DMS53 treated with DMSO at 0.1 percent for 48 hours (cell line): ENCODE results near the gene LAMC1.
A peak's percentile ranks its signal among the peaks of the same experiment; 100 is the strongest.
"Not testable (repeated sequence)": the region's sequence is repeated elsewhere in the genome, so short reads cannot be mapped to it uniquely, and the experiment has no call there.

Experiments used
- DNase-seq: peaks from one replicate; lab custom pipeline; 2025; ENCODE audit not compliant: unreplicated experiment; lab: John Stamatoyannopoulos, UW

LAMC1 gene

GRCh38 chr1:183143576-183144315 is 120.5 kb downstream of the LAMC1 start:
- DNase-seq = no peak

DNA sequence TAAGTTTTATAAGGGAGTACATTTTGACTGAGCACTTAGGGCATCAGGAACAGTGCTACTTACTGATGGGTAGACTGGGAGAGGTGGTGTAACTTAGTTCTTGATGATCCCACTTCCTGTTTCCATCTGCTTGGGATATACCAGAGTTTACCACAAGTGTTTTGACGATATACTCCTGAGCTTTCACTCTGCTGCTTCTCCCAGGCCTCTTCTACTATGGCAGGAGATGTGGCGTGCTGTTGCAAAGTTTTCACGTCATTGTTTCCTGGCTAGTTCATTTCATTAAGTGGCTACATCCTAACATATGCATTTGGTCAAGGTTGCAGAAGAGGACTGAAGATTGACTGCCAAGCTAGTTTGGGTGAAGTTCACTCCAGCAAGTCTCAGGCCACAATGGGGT is 121.5 kb downstream of the LAMC1 start:
- no peak for DNase-seq

DNA sequence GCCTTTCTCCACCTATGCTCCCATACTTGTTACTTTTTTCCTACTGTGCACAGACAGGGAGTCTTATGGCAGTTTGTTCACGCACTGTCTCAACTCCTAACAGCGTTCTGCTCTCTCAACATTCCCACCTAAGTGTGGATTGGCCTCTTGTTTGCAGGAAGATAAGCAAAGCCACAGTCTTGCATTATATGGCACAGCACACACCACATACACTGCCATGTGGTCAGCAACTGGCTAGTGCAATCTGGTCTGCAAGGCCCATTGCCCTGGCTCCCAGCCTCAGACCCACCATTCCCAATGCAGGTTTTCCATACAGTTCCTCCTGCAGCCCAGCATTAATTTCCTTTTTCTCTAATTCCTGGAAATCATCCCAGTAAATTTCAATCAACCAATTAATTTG is 124.5 kb downstream of the LAMC1 start:
- DNase-seq = no peak

DNA sequence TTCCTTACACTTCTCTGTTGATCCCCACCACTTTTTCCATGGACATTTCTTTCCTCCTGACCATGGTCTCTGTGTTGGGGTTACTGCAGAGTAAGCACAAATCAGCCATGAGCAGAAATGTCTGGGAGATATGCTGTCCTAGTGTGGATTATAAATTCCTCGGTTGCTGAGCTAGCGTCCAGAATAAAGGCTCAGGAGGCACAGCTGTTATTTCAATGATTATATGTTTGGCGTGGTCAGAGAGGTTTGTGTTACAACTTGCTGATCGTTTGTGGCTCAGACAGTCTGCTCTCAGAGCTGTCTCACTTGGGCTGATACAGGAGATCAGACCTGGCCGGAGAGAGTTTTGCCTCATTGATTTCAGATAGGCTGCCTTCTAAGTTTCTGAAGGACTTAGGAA is 125.4 kb downstream of the LAMC1 start:
- DNase-seq = no peak

DNA sequence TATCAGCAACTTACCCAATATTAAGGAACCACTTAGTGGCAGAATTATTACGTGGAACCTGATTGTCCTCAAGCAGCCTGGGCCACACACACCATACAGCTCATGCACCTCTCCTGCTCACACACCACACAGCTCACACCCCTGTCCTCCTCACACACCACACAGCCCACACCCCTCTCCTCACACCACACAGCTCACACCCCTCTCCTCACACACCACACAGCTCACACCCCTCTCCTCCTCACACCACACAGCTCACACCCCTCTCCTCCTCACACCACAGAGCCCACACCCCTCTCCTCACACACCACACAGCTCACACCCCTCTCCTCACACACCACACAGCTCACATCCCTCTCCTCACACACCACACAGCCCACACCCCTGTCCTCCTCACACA is 126.1 kb downstream of the LAMC1 start:
- DNase-seq = no peak

- not testable (repeated sequence) for DNase-seq
Observed at GRCh38 chr1:183150032-183150431, 126.8 kb downstream of the LAMC1 start.

- no peak for DNase-seq
Observed at GRCh38 chr1:183150445-183150844, 127.2 kb downstream of the LAMC1 start.

DNA sequence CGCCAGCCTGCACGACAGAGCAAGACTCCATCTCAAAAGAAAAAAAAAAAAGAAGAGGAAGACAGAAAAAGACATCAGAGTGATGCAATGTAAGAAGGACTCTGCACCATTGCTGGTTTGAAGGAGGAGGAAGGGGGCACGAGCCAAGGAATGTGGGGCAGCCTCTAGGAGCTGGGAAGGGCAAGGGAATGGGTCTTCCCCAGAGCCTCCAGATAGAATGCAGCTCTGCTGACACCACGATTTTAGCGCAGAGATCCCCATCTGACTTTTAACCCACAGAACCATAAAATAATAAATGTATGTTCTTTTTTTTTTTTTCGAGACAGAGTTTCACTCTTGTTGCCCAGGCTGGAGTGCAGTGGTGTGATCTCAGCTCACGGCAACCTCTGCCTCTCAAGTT is 129.0 kb downstream of the LAMC1 start:
- DNase-seq = no peak

DNA sequence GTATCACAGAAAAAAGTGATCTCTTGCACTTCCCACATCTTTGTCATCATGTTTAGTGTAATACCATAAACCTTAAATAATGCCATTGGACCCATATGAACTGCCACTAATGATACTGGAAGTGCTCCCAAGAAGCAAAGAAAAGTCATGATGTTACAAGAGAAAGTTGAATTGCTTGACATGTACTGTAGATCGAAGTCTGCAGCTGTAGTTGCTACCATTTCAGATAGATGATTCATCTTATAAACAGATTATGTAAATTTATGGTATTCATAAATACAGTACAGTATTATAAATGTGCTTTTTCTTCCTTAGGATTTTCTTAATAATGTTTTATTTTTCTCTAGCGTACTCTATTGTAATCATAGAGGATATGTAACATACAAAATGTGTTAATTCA is 132.7 kb downstream of the LAMC1 start:
- no peak for DNase-seq

GRCh38 chr1:183159960-183160359 is 136.7 kb downstream of the LAMC1 start:
- DNase-seq = peak; percentile 94

GRCh38 chr1:183161391-183161790 is 138.2 kb downstream of the LAMC1 start:
- DNase-seq = no peak

GRCh38 chr1:183163316-183163715 is 140.1 kb downstream of the LAMC1 start:
- DNase-seq = peak; percentile 27

DNA sequence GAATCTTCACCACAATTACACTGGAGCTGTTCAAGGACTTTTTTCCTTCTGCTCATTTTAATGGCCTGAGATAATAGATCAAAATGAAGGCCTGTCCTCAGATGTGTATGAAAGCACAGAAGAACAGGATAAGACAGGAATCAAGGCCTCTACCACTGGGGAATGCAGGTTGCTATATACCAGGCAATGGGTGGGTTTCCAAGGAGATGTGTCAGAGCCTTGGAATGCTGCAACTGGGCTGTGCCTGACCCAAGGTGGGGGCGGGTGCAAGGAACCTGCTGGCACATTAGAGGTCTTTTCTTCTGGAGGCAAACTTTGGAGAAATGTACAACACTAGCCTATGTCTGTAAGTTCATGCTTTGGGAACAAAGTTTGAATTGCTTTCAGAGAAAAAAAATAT is 141.1 kb downstream of the LAMC1 start:
- DNase-seq = no peak

GRCh38 chr1:183164963-183165362 is 141.7 kb downstream of the LAMC1 start:
- no peak for DNase-seq

DNA sequence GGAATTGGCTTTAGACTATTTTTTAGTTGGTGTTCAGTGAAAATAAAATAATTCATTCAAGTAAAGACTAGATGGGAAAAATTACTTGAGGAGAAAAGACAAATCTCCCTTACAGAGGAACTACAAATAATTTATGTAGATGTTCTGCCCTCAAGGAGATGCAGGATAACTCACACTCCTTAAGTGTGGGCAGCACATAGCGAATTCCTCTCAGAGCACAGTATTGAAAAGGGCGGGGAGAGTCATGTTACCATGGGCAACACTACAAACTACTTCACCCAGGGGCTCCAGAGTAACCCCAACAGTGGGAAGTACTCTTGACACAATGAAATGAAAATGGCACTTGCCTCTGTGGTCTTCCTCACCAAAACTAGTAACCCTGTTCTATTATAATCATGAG is 142.2 kb downstream of the LAMC1 start:
- no peak for DNase-seq

DNA sequence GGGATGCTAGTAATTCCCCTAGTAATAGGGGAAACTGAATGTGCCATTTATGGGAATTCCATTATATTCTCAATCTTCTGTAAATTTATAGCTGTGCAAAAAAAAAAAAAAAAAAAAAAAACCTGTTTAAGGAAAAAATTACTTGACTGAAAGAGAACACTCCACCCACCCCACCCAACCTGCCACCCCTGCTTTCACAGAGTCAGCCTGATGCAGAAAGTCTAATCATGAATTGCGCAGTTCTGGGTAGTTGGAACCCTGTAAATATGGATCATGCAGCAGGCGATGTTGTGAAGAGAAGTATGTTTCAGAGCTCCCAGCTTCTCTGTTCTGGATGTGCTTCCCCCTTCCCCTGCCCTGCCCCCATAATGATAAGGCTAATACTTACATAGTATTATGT is 143.2 kb downstream of the LAMC1 start:
- DNase-seq = no peak

DNA sequence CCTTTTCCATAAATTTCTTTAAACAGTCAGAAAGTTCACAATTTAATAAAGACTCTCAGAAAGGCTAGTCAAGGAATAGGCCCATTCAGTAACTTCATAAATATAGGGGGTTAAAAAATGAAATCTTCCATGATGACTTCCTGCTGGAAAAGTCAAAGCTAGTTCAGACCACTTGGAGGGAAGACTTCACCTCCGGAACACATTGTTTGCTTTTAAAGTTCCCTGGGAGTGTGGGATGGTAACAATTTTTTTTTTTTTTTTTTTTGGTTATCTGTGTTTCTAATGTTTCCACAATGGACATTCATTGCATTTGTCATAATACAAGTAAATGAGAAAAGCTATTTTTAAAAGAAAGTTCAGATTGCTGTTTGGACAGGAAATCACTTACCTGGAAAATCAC is 144.5 kb downstream of the LAMC1 start:
- no peak for DNase-seq

- no peak for DNase-seq
Observed at GRCh38 chr1:183168308-183168707, 145.1 kb downstream of the LAMC1 start.

- no peak for DNase-seq
Observed at GRCh38 chr1:183173828-183174227, 150.6 kb downstream of the LAMC1 start.

DNA sequence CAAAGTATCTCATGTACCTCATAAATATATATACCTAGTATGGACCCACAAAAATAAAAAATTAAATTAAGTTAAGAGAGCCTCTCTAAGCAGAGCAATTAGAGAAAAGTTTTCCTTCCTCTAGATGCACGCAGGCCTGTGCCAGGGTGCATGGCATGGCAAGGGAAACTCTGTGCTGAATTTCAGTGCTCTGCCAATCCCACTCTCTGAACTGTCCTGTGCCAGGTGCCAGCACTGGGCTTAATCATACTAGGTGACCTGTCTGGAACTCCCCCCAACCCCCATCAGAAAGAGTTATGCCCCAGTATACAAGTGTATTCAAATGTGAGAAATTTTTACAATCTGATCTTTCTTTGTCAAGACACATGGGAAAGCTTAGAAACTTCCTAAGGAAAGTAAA is 152.4 kb downstream of the LAMC1 start:
- no peak for DNase-seq

DNA sequence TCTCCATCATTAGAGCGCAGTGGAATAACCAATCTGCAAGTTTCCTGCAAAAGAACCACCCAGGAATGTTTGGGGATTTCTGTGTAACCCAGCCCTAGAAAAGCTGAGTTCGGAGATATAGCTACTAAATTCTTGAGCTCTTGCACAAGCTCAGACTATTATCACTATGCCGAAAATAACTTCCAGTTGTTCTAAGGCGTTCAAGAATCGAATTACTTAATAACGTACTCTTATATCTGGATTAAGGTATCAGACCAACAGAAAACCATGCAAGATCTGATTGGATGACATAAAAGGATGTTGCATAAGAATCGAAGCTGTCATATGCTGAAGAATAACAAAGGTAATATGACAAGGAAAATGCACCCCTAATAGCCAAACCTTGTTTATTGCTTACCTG is 155.3 kb downstream of the LAMC1 start:
- no peak for DNase-seq

GRCh38 chr1:183179033-183179432 is 155.8 kb downstream of the LAMC1 start:
- DNase-seq = no peak

DNA sequence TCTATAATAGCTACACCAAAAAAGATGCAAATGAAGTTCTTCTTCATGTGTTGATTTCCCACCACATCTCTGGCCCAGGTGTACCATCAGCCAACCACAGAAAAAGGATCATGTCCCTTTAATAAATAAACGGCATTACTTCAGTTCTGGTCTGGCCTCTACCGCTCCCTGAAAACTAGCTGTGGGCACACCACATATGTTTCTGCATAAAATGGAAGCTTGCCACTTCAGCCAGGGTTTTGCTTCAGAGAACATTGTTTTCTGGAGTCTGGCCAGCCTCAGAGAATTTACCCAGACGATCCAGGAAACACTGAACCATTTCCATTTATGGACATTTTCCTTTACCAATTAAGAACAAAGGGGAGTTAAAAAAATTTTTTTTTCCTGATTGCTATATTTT is 157.0 kb downstream of the LAMC1 start:
- DNase-seq = peak; percentile 6
